Heart left ventricle (tissue), 13 donors: ENCODE measurements around the gene MAPKAPK3.

Experiments used
- POLR2A ChIP-seq, 2 donors: fragments of 450-650 bp; IDR thresholded peaks; one replicate each; pipeline ENCODE4 v1.6.1; 2017; ENCODE audit warnings: antibody characterized with exemption in 2 of 2, mild to moderate bottlenecking in 2 of 2, moderate library complexity in 2 of 2
- TF ChIP-seq, protein P1 (sequence below), 12 donors: fragments of 200-600 bp; sonication (generic) in 4 of 12; IDR thresholded peaks; one replicate each; pipeline versions ENCODE4 v1.5.0 to v1.8.0; 2018 to 2022; ENCODE audit warnings: antibody characterized with exemption in 12 of 12, mild to moderate bottlenecking in 5 of 12
- donor health status: ischemic (EF 13 %, LVEDD 7.1; RV severe dilation, severe dysfunction).
- donor health status: DM: no; HTN: yes; CAD: no.
- donor health status: DM: no; HTN: no; CAD: no.
- donor health status: ischemic (EF 25% LVEDD 6.9; RV normal size, moderate dysfunction).
- donor health status: ischemic (EF 25% LVEDD 5.7; RV mildly dilated, moderate dysfunction).
- donor health status: ischemic (EF 35%, LVEDD 5.7; RV mildly dilated, moderate dysfunction).
- donor health status: nonischemic (EF 11% LVEDD 7.7; RV severe dilation, severe dysfunction).
- donor health status: DM: yes; HTN: yes; CAD: no.
- donor health status: PGD.
- donor health status: ischemic (EF 29% LVEDD 5.4; RV normal size, mild dysfunction).
- donor health status: nonischemic (EF 23%, LVEDD 6.1; RV moderate dilation, normal function).

DNA sequence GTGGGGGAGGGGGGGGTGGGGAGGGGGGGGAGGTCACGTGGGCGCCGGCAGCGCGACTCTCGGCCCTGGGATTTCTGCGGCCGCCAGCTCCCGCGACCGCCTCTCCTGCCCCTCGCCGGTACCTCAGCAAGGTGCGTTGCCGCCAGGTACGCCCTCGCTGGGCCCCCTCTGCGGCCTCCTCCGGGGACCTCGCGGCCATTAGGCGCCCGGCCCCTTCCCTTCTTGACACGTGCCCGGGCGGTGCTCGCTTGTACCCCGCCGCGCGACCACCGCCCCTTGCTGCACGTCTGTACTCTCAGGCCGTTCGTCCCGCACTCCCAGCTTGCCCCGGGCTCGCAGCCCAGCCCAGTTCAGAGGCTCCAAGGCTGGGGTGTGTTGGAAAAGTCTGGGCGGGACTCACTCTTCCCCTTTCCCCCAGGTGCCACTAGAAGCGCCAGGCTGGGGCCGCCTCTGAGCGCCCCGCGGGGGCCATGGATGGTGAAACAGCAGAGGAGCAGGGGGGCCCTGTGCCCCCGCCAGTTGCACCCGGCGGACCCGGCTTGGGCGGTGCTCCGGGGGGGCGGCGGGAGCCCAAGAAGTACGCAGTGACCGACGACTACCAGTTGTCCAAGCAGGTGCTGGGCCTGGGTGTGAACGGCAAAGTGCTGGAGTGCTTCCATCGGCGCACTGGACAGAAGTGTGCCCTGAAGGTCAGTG lies at the start of gene MAPKAPK3:
- TF ChIP-seq, protein P1, sequence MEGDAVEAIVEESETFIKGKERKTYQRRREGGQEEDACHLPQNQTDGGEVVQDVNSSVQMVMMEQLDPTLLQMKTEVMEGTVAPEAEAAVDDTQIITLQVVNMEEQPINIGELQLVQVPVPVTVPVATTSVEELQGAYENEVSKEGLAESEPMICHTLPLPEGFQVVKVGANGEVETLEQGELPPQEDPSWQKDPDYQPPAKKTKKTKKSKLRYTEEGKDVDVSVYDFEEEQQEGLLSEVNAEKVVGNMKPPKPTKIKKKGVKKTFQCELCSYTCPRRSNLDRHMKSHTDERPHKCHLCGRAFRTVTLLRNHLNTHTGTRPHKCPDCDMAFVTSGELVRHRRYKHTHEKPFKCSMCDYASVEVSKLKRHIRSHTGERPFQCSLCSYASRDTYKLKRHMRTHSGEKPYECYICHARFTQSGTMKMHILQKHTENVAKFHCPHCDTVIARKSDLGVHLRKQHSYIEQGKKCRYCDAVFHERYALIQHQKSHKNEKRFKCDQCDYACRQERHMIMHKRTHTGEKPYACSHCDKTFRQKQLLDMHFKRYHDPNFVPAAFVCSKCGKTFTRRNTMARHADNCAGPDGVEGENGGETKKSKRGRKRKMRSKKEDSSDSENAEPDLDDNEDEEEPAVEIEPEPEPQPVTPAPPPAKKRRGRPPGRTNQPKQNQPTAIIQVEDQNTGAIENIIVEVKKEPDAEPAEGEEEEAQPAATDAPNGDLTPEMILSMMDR (IDR thresholded peaks at IDR 0.05), result peak in 2 of 12 donors; percentile 7 to 17
- TF ChIP-seq POLR2A (IDR thresholded peaks at IDR 0.05), result no peak
